22Rv1 (cell line): Measurements from ENCODE around the gene EIF4EBP2.

ENCODE experiments used
- H3K27ac ChIP-seq: fragments of 450-650 bp; 2 replicates; pipeline ENCODE4 v1.5.1; 2017
- ZFX ChIP-seq: fragments of 450-650 bp; IDR thresholded peaks from 2 replicates; pipeline ENCODE4 v1.6.1; 2017; ENCODE audit warnings: antibody characterized with exemption, borderline replicate concordance
- TF ChIP-seq, protein P1 (sequence below): fragments of 450-650 bp; IDR thresholded peaks from 2 replicates; pipeline ENCODE4 v1.5.1; 2017; ENCODE audit warnings: mild to moderate bottlenecking

The EIF4EBP2 gene

DNA sequence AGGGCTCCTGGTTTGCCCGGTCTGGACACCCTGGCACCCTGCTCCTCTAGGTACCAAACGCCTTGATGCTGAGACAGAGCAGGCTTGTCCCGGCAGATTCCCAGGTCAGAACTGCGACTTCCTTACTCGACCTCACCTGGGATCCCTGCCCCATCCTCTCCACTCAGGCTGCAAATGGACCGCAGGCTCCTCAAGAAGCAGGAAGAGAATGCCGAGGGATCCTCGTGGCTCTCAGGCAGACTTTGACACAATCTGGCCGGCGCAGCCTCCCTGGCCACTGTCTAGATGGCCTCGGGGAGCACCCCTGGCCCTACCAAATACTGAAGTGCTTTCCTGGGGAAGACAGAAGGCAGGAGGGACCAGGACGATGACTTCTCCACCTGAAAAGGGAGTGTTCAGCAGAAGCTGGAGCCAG, 38.0 kb downstream of the EIF4EBP2 start:
- no peak overlapping the region for H3K27ac ChIP-seq
- TF ChIP-seq ZFX, result no peak
- TF ChIP-seq, protein P1, sequence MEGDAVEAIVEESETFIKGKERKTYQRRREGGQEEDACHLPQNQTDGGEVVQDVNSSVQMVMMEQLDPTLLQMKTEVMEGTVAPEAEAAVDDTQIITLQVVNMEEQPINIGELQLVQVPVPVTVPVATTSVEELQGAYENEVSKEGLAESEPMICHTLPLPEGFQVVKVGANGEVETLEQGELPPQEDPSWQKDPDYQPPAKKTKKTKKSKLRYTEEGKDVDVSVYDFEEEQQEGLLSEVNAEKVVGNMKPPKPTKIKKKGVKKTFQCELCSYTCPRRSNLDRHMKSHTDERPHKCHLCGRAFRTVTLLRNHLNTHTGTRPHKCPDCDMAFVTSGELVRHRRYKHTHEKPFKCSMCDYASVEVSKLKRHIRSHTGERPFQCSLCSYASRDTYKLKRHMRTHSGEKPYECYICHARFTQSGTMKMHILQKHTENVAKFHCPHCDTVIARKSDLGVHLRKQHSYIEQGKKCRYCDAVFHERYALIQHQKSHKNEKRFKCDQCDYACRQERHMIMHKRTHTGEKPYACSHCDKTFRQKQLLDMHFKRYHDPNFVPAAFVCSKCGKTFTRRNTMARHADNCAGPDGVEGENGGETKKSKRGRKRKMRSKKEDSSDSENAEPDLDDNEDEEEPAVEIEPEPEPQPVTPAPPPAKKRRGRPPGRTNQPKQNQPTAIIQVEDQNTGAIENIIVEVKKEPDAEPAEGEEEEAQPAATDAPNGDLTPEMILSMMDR, result no peak

DNA sequence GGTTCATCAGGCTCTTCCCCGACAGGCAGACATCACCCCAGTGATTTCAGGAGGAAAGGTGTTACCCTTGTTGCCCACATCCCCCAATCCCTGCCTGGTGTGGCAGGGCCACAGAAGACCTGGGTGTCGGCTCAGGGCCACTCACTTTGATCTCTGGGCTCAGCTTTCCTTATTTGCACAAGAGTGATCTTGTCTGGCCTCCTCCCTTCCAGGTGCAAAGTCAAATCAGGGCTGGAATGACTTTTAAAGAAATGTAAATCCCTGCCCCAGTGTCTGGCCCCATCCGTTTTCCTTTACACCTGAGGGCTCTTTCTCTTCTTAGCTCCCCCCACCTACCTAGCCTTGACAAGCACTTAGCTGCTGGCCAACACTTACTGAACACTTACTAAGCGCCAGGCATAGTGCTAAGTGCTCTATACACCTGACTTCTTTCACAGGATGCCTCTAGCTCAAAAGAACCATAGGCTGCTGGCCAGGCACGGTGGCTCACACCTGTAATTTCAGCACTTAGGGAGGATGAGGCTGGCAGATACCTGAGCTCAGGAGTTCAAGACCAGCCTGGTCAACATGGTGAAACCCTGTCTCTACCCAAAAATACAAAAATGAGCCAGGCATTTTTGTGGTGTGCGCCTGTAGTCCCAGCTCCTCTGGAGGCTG, 38.5 kb downstream of the EIF4EBP2 start:
- TF ChIP-seq, protein P1, result no peak
- H3K27ac ChIP-seq, result no peak overlapping the region

DNA sequence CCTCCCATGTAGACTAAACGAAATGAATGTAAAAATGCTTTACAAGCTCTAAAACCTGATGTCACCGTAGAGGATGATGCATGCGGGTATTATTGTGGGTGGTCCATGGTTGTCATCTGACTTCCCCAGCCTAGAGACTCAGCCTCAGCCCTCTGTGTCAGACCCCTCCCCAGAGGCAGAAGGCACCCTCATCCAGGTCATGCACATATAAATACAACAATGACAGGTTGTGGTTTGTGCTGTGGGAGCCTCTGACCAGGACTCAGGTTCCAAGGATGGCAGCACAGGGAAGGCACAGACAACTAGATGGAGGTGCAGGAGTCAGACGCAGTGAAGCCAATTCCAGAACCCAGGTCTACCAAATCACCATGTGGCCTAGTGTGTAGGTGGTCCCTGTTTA, 40.8 kb downstream of the EIF4EBP2 start:
- no peak for TF ChIP-seq ZFX
- TF ChIP-seq, protein P1, result no peak

DNA sequence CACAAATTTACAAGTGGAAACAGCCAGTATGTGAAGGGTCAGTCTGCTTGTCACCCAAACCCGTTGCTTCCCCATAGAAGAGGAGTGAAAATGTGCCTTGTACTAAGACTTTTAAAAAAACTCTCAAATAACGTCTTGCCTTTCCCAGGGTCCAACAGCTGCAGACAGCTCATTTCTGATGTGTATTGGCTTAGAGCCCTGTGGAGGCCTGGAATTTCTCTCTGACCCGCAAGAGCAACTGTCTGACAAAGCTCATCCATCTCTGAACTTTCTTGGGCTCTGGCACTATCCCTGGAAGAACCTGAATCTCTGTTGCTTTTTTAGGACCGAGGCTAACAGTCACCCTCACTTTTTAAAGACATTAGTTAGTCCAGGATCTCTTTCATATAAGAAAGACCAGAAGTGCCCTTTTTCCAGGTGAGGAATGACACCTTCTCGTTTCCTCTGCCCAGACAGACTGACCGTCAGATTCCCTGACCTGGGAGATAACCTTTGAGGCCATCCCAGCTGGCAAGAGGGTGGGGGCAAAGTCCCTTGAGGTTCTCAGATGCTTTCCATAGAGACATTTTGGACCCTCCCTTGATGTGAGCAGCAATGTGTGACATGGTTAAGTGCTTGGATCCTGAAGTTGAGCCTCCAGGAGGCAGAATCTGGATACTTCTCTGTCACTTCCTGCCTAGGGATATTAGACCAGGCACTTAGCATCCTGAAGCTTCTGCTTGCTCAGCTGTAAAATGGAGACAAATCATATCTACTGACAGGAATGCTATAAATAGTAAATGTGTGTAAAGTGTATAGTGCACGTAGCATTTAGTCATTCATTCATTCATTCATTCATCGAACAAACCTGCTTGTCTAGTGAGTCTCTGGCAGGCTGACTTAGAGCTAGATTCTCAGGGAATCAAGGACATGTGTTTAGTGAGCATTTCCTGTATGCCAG, 42.0 kb downstream of the EIF4EBP2 start:
- H3K27ac ChIP-seq, result no peak overlapping the region
- TF ChIP-seq, protein P1, result no peak
- no peak for TF ChIP-seq ZFX

More for the DNA sequence above, 40.8 kb downstream of the EIF4EBP2 start:
- no peak overlapping the region for H3K27ac ChIP-seq

DNA sequence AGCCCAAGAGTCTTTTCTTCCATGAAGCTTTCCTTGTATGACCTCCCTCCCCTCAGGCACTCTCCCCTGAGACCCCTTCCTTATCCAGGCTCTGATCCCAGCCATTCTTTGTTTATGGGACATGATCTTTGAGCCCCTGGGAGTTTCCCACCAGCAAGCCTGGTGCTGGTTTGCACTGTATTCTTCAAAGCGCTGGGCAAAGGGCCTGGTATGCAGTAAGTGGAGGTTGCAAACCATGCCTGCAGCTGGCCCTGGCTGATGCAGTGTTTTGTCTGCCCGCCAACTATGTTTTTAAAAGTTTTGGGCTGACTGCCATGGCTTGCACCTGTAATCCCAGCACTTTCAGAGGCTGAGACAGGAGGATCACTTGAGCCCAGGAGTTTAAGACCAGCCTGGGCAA, 44.3 kb downstream of the EIF4EBP2 start:
- no peak overlapping the region for H3K27ac ChIP-seq
- TF ChIP-seq, protein P1, result no peak
- no peak for TF ChIP-seq ZFX

DNA sequence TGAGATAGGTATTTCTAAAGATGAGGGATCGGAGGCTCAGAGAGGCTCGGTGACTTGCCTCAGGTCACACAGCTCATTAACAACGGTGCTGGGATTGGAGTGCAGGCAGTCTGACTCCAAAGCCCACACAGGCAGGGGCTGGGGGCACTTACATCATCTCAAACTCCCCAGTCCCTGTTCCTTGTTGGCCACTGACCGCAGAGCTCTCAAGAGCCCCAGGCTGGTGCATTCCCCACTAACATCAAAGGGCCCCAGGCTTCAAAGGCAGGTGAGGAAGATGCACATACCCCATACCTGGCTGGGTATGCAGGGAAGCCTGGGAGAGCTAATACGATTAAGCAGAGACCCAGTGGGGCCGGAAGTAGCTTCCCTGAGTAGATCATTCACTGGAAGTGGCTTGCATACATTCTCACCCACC, 51.3 kb downstream of the EIF4EBP2 start:
- no peak for TF ChIP-seq ZFX
- TF ChIP-seq, protein P1, result no peak
- no peak overlapping the region for H3K27ac ChIP-seq

DNA sequence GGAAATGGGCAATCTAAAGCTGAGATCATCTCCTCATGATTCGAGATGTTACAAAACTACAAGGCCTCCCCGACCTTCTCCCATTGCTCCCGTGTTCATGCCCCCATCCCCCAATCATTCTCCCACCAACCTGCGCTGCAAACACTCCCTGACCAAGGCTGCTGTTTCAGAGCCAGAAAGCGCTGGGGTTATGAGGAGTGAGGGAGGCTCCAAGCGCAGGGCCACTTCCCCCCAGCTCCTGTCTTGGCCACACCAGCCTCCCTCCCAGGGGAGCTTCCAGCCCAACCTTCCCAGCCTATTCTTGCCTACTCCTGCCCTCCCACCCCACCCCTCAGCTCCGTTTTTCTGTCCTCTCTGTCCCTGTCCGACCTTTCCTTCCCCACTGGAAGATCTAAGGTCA, 52.2 kb downstream of the EIF4EBP2 start:
- no peak for TF ChIP-seq ZFX
- no peak overlapping the region for H3K27ac ChIP-seq
